GM21576 (cell line): ENCODE results near the gene TAF11L6.
"Not testable (repeated sequence)": the region's sequence is repeated elsewhere in the genome, so short reads cannot be mapped to it uniquely, and the experiment has no call there.

Experiments used
- ATAC-seq: cut with Tn5 transposase; IDR thresholded peaks from one replicate; pipeline ENCODE4 v1.9.1; 2021; ENCODE audit warnings: mild to moderate bottlenecking, moderate library complexity; ENCODE audit not compliant: unreplicated experiment

TAF11L6 gene

GRCh38 chr5:17528369-17528768 lies at the start of gene TAF11L6:
TSS of gene TAF11L6 (plus strand) at chr5:17528669.
- ATAC-seq: not testable (repeated sequence)

- no peak for ATAC-seq
These were observed 47.1 kb upstream of the TAF11L6 start for GRCh38 chr5:17481378-17481777.

- ATAC-seq: no peak
These were observed 45.7 kb upstream of the TAF11L6 start for GRCh38 chr5:17482790-17483189.

GRCh38 chr5:17486464-17487173 lies 41.9 kb upstream of the TAF11L6 start:
- ATAC-seq: not testable (repeated sequence)

DNA sequence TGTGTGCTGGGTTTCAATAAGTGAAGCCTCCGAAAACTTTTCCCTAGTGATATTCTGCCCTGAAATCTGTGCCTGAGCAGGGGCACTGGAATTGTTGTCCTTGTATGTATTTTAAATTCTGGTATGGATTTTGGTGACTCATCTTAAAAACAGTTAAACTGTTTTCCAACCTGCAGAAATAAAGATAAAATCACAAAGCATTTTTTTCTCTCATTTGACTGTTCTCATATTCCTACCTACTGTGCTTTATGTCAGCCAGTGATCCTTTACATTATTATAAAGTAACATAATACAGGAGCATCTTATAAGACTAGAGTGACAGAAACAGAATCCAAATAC lies 41.3 kb upstream of the TAF11L6 start:
- ATAC-seq: no peak

- ATAC-seq: not testable (repeated sequence)
These were observed 37.2 kb upstream of the TAF11L6 start for GRCh38 chr5:17491257-17491656.

- no peak for ATAC-seq
These were observed 35.7 kb upstream of the TAF11L6 start for GRCh38 chr5:17492770-17493169.

- no peak for ATAC-seq
These were observed 31.0 kb upstream of the TAF11L6 start for GRCh38 chr5:17497446-17497845.

DNA sequence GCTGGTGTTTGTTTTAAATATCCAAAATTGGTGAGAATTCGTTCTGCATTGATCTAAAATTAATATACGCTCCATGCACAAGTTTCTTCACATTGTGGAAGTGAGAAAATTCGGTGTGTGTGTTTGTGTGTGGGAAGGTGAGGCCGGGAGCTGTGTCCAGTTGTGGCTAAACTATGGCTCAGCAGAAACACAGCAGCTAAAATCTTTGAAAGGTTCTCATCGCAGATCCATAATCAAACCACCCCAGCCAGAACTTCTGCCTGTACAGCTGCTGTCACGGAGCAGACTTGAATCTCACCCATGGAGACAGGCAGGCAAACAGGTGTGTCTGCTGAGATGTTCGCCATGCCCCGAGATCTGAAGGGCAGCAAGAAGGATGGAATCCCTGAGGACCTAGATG lies 30.5 kb upstream of the TAF11L6 start, which contains the start of gene TAF11L2:
Gene TAF11L2, plus strand, starts transcription at position 301 of the 400 bp plus-strand sequence.
- ATAC-seq: not testable (repeated sequence)

- ATAC-seq: no peak
These were observed 16.6 kb upstream of the TAF11L6 start for GRCh38 chr5:17511775-17512325.

DNA sequence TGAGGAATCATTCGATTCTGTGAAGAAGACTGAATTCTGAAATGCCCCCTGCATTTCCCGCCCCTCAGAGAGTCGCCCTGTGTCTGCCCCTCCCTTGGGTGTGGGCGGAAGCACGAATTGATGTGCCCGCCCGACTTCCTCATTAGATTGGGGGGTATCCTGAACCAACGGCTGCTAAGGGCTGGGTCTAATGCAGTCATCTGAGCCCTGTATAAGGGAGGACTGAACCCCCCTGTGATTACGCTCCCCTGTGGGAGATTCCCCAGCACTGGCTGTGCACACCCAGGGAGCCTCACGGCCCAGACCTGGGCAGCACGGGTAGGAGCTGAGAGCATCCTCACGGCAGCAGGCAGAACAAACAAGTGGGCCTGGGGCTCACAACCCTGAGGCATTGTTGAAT lies 10.9 kb upstream of the TAF11L6 start:
- not testable (repeated sequence) for ATAC-seq

- ATAC-seq: not testable (repeated sequence)
These were observed 10.4 kb upstream of the TAF11L6 start, which contains the start of gene TAF11L3 for GRCh38 chr5:17518067-17518466. TSS of gene TAF11L3 (plus strand) at chr5:17518367.

- not testable (repeated sequence) for ATAC-seq
These were observed 9.0 kb upstream of the TAF11L6 start for GRCh38 chr5:17519508-17519907.

- not testable (repeated sequence) for ATAC-seq
These were observed 7.0 kb upstream of the TAF11L6 start, which contains the start of gene TAF11L4 for GRCh38 chr5:17521501-17521900. TSS of gene TAF11L4 (plus strand) at chr5:17521801.

DNA sequence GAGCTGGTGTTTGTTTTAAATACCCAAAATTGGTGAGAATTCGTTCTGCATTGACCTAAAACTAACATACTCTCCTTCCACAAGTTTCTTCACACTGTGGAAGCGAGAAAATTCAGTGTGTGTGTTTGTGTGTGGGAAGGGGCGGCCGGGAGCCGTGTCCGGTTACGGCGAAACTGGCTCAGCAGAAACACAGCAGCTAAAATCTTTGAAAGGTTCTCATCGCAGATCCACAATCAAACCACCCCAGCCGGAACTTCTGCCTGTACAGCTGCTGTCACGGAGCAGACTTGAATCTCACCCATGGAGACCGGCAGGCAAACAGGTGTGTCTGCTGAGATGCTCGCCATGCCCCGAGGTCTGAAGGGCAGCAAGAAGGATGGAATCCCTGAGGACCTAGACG lies 3.5 kb upstream of the TAF11L6 start, which contains the start of gene TAF11L5:
Gene TAF11L5, plus strand, starts transcription at position 301 of the 400 bp plus-strand sequence.
- not testable (repeated sequence) for ATAC-seq

- not testable (repeated sequence) for ATAC-seq
These were observed 2.0 kb upstream of the TAF11L6 start for GRCh38 chr5:17526504-17526903.
